NCI-H1048 (cell line): ENCODE measurements around the gene SLC12A8.

Experiments used
- DNase-seq: peaks from one replicate; lab custom pipeline; 2025; lab: John Stamatoyannopoulos, UW

The SLC12A8 gene, protein sequence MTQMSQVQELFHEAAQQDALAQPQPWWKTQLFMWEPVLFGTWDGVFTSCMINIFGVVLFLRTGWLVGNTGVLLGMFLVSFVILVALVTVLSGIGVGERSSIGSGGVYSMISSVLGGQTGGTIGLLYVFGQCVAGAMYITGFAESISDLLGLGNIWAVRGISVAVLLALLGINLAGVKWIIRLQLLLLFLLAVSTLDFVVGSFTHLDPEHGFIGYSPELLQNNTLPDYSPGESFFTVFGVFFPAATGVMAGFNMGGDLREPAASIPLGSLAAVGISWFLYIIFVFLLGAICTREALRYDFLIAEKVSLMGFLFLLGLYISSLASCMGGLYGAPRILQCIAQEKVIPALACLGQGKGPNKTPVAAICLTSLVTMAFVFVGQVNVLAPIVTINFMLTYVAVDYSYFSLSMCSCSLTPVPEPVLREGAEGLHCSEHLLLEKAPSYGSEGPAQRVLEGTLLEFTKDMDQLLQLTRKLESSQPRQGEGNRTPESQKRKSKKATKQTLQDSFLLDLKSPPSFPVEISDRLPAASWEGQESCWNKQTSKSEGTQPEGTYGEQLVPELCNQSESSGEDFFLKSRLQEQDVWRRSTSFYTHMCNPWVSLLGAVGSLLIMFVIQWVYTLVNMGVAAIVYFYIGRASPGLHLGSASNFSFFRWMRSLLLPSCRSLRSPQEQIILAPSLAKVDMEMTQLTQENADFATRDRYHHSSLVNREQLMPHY

DNA sequence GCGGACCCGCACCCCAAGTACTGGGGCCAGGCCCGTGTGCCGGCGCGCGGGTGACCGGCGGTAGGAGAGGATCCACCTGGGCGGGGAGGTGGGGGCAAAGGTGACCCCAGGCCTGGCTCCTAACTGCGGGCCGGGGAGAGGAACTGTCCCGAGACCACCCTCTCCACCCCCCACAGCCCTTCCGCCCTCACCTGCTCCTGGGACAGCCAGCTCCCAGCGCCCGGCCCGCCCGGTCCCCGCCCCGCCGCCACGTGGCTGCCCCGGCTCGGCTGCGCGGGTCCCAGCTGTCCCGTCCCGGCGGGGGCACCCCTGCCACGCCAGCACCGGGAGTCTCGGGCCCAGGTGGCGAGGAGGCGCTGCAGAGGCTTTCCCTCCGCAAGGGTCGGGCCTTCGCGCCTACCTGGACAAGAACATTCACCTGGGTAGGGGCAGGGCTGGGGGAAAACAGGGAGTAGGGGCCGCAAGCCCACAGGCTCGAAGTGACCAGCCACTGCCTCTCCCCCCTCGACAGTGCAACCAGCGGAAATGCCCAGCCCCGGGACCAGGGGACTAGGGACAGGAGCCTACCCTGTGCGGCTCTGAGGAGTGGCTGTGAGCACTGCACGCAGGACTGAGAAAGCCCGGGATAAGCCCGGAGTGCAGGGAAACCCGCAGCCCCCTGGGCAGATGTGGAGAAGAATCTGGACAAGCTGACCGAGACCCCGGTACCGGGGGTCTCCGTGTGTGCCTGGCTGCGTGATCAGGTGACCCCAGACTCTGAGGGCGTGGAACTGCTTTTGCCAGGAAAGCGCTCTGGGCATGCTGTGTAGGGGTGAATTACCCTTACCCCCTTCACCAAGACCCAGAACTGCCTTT lies at the start of gene SLC12A8:
Gene SLC12A8 (minus strand): TSS at position 240 of the 855 bp plus-strand sequence. CDS start 1,399 bp downstream, outside the sequence.
- no peak for DNase-seq

DNA sequence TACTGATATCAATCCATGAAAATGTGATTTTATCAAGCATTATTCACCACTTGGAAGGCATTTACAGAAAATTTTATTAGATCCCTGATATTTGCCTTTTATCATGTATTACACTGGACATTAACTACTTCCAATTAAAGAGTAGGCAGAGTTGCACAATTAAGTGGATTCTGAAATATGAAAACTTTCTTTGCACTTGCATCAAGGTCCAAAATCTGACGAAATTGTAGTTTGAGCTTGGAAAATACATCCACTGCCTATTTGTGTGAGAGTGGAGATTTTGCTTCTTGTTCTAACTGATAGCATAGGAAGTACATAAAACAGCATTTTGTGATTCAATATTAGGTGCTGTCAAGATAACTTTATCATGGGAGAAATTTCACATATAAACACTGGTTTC lies 49.6 kb upstream of the SLC12A8 start:
- DNase-seq: no peak

DNA sequence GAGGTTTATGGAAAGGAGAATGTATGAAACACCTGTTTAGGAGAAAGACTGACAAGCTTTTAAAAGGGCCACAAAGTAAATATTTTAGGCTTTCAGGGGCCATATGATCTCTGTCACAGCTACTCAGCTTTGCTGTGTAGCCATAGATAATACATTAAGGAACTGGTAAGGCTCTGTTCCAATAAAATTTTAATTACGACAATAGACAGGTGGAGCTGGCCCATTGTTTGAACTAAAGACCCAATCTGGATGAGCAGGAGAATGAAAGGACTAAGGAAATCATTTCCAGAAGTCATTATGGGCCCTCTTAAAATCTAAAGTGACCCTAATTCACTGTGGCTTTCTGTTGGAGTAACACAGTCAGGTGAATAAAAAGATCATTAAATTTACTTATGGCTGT lies 48.5 kb upstream of the SLC12A8 start:
- no peak for DNase-seq

DNA sequence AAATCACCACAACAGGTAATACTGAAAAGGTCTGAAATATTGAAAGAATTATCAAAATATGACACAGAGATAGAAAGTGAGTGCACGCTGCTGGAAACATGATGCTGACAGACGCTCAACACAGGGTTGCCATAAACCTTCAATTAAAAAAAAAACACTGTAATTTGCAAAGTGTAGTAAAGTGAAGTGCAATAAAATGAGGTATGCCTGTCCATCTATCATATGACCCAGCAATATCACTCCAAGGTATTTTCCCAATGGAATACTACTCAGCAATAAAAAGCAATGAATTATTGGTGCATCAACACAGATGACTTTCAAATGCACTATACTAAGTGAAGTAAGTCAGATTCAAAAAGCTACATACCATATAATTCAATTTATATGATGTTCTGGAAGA lies 47.6 kb upstream of the SLC12A8 start:
- no peak for DNase-seq

DNA sequence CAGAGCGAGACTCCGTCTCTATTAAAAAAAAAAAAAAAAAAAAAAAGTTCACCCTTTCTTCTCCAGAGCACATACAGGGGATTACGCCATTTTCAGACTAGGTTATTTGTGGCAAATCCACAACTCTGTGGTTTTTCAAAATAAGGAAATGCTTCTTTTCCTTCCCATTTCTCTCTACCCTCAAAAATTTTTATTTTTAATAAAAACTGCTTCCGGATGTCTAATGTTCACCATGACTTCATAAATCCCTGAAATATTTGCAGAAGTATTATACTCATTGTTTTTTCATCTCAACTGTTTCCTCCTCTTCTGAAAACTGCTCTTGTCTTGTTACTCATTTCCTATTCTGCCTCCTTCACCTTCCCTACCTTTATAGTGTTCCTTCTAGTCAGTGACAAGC lies 45.0 kb upstream of the SLC12A8 start:
- no peak for DNase-seq

DNA sequence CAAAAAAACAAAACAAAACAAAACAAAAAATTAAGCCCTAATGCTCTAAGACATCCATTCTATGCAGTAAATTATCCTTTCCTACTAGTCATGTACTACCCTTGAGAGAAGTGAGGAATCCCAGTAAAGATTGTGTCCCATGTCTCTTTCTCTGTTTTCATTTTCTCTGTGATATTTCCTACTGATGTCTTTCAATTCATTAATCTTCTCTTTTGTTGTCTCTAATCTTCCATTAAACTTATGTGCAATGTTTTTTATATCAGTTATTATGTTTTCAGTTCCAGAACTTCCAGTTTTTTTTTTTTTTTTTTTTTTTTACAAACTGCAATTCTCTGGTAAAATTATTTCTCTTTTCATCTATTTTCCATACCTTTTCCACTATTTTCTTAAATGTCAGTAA lies 44.1 kb upstream of the SLC12A8 start:
- DNase-seq: no peak

DNA sequence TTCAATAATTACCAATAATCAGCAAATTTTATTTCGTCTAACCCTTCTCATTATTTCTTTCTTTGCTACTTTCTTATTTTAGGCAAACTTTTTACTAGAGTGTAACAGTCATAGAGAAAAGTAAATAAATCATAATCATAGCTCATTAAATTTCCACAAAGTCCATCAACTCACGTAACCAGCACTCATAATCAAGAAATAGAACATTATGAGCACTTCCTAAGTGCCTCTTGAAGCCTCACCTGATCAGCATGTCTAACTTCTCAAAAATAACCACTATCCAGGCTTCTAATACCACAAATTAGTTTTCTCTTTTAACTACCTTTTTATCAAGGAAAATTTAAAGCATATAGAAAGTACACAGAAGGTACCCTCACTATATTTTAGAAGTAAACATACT lies 38.4 kb upstream of the SLC12A8 start:
- DNase-seq: no peak

DNA sequence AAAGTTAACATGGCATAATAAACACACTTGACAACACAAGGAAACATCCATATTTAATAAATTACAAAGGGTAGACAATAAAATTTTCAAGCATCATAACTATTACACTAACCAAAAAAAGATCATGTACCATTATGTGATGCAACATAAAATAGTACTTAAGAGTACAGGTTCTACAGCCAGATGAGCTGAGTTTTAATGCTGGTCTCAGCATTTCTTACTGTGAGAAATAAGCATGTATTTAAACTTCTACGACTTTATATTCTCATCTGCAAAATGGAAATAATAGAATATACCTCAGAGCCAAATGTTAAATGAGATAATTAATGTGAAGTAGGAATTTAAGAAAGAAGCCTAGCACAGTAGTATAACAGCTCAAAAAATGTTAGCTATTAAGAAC lies 33.7 kb upstream of the SLC12A8 start:
- no peak for DNase-seq

DNA sequence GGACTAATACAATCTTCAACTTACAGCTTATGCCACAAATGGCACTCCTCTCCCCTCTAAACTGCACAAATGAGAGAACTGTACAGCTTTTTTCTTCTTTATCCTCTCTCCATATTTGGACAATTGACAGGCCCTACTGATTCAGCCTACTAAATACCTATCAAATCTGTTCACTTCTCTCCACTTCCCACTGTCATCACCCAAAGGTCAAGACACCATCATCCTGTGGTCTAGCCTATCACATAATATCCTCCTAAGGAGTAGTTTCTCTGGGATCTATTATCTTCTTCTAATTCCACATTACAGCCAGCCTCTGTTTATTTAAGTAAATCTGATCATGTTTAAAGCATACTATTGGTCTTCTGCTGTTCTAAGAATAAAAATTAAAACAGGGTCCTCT lies 33.0 kb upstream of the SLC12A8 start:
- no peak for DNase-seq

DNA sequence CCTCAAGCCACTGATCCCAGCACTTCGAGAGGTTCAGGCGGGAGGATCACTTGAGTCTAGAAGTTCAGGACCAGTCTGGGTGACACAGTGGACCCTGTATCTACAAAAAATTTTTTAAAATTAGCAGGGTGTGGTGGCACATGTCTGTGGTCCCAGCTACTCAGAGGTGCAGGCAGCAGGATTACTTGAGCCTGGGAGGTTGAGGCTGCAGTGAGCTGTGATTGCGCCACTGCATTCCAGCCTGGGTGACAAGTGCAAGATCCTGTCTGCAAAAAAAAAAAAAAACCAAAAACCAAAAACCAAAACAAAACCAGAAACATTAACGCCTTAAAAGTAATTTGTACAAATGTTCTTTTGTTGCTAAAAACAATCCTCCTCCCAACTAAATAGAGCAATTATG lies 27.9 kb upstream of the SLC12A8 start:
- no peak for DNase-seq

DNA sequence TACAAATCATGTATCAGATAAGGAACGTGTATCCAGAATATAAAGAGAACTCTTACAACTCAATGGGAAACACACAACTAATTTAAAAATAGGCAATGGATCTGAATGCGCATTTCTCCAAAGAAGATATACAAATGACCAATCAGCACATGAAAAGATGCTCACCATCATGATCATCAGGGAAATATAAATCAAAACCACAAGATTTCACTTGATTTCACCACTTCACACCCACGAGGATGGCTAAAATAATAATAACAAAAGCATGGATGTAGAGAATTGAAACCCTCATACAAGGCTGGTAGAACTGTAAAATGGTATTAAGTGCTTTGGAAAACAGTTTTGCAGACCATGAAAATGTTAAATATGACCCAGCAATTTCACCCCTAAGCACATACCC lies 26.7 kb upstream of the SLC12A8 start:
- no peak for DNase-seq

DNA sequence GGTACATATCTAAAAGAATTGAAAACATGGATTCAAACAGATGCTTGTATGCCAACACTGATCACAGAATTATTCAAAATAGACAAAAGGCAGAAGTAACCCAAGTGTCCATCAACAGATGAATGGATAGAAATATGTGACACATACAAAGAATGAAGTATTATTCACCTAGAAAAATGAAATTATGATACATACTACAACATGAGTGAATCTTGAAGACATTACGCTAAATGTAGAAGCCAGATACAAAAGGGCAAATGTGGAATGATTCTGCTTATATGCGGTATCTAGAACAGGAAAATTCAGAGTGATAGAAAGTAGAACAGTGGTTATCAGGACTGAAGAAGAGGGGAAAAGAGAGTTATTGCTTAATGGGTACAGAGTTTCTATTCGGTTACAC lies 26.2 kb upstream of the SLC12A8 start:
- no peak for DNase-seq

DNA sequence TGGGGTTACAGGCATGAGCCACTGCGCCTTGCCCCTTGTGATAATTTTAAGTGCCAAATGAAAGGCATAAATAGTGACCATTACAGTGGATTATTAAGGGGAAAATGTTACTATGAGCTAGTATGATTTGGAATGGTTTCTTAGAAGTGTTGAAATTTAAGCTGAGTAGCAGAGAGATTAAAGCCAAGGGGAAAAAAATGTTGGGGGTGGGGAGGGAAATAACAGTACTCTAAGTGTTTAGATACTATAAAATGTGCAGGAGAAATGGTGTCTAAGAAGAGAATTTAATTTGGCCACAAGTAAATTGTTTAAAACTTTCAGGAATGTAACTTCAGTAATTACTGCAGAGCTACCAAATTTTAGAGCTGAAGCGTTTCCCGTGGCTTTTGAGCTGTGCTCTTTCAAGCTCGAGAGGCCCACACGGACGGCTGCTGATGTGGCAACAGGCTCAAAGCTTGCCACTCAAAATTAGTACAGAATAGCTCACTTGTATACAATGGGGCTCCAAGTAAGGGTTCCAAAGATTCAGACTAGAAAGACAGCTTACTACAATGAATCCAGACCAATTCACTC lies 23.9 kb upstream of the SLC12A8 start:
- no peak for DNase-seq

DNA sequence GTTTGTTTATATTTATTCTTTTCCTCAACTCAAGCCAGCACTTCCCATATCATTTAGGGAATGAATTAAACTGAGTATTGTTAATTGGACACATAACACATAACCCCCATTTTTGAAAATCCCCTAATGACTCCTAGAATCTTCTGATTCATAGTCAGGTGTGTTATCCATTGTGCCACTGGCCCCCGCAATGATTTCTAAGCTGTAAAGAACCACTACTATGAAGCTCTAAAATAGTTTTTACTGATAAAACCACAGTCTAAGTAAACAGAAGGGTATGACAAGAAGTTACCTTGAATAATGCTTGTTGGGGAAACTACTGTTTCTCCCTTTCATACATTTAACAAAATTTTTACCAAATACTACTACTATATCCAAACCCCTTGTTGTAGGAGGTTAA lies 22.3 kb upstream of the SLC12A8 start:
- no peak for DNase-seq

DNA sequence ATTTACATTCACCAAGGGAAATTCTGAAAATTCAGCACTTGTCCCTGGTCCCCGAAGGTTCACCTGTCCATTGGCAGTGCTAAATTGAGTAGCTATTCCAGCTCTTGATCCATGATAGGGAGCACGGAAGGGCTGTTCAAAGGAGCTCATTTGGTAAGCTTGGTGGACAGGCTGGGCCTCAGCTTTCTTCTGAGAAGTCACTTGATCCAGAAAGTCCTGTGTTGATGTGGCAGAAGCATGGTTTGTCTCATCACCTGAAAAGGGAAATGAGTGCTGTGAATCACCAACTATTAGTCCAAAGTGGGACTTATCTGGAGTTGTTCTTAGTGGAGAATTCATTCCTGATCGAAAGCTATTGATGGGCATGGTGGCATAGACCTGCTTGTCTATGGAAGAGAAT lies 19.9 kb upstream of the SLC12A8 start:
- no peak for DNase-seq

DNA sequence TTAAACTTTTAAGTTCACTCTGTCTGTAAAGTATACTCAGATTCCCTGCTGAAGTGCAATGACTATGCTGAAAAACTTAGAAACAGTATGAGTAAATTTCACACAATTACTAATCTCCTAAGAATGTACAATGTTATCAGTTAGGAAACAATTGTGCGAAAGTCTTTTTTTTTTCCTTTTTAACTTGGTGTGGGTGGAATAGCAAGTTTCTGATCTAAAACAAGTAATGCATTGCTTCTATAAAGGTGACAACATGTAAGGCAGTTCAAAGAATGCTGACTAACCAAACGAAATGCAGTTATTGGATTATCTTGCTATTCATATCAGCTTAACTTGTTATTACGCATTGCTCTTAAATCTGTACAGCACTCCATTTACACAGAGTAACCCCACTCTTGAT lies 19.3 kb upstream of the SLC12A8 start:
- DNase-seq: no peak

DNA sequence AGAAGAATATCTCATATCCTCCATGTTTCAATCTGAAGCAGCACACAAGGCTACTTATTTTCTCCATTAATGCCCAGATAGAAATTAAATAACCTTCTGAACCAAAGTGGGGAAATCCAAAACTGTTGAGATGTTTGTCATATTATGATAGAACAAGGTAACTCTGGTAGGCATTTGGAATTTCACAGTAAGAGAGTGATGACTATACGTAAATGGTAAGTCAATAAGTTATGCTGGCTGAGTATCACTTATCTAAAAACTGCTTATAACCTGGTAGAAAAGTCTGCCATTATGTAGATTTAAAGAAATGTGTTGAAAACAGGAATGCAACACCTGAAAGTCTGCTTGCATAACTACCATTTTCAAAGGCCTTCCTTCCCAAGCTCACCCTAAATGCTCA lies 17.2 kb upstream of the SLC12A8 start:
- no peak for DNase-seq

DNA sequence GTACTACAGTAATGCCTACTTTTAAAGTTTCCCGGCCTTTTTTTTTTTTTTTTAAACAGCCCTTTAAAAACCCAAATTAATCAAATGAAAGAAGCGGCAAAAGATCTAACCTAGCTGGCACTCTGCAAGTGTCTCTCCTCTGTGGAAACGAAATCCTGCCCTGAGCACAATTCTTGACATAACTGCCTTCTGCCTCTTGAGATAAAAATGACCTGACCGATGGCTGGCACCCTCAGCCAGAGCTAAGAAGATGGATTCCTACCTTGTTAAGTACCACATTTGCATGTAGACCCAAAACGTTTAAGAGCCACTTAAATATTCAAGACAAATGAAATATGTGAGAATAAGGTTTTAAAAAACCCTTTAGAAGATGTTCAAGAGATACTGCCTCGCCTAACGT lies 16.6 kb upstream of the SLC12A8 start:
- no peak for DNase-seq

DNA sequence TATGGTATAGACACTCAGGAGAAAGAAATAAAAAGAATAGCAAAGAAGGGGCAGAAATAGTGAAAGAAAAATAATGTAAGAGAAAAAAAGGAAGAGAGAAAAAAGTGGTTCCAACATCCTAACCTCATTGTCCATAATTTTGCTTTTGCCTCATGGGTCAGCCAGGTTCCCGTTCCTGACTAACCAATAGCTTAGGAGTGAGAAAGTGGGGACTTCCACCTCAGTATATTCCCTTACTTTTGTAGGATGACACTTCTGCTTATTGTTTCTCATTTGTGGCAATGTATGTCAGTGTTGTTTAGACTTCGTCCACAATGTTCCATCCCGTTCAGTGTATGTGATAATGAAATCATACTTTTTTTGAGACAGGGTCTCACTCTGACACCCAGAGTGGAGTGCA lies 9.3 kb upstream of the SLC12A8 start:
- no peak for DNase-seq

DNA sequence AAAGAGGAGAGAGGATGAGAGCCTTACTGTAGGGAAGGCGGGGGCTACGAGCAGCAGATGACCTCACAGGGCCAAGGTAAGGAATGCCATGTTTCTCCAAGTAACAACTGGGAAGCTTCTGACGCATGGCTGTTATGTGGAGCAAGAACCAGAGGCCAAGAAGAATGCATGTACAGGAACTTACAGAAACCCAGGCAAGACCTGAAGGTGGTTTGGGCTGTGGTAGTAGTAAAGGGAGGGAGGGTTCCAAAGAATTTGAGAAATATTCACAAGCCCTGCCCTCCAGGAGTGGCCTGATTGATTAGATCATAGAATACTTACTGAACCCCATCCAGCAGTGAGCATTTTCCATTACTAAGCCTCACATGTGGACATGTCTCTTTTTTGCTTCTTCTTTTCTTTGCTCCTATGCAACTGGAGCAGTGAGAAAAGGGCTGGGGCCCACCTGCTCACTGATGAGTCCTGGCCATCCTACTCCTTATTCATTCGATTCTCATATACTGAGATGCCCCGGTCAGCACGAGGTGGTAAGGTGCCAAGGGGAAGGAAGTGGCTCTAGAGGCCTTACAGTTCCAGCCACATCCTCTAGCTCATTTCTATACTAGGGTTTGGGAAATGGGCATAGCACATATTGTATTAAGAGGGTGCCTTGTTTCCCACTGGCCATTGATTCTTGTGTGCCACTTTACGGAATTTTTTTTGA lies 8.3 kb upstream of the SLC12A8 start:
- DNase-seq: no peak

DNA sequence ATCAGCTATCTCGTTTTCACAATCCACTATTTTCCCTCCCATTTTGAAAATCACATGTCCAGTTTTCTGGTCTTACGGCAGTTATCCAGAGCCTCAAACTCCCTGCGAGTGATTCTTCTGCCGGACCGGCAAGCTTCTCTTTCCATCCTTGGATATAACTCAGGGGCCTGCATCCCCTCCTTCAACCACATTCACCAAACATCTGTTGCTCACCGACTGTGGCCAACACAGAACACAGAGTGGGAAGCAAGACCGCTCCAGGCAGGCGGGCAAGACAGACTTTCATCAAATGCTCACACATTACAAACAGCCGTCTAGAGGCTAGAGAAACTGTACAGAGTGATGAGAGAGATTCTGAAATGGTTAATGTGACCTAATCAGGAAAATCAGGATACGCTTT lies 7.6 kb upstream of the SLC12A8 start:
- DNase-seq: no peak

DNA sequence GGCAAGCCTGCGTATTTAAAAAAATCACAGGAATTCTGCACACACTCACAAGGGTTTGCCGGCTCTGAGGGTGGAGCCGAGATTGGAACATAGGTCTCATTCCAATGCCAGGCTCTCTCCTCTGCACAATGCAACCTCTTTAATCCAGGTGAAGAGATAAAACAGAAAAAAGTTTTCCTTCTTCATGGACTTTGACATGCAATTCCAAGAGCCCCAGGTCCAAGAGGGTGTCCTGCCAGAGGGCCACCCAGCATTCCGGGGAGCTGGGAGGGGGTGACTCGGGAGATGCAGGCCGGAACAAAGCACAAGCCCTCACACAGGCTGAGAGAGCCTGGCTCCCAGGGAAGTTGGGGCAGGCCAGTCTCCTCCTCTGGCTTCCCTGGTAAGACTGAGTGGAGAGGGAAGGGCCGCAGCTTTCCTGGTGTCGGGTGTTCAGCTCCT lies 6.7 kb upstream of the SLC12A8 start:
- DNase-seq: no peak
